Lower lobe of right lung (tissue), 2 donors: ENCODE measurements around the gene NAPB. TPM values are rescaled to one million over a fixed set of nuclear protein-coding genes. Genes with fewer than 3 reads are reported as not detected.

ENCODE experiments used
- ATAC-seq, 2 donors: fragments of 200-7000 bp; cut with Tn5 transposase; one replicate each; pipeline ENCODE4 v1.9.1; 2020 to 2022; ENCODE audit warnings: mild to moderate bottlenecking in 2 of 2, moderate library complexity in 2 of 2
- DNase-seq: peaks from one replicate; pipeline ENCODE4 v3.0.0-alpha.2; 2020
- H3K27ac ChIP-seq: fragments of 200-600 bp; one replicate; pipeline ENCODE4 v1.8.0; 2022
- H3K27me3 ChIP-seq: fragments of 200-600 bp; one replicate; pipeline ENCODE4 v1.8.0; 2022; ENCODE audit warnings: low read depth
- H3K36me3 ChIP-seq: fragments of 200-600 bp; one replicate; pipeline ENCODE4 v1.8.0; 2022; ENCODE audit warnings: mild to moderate bottlenecking
- H3K4me1 ChIP-seq: fragments of 200-600 bp; one replicate; pipeline ENCODE4 v1.8.0; 2022
- H3K4me3 ChIP-seq: fragments of 200-600 bp; one replicate; pipeline ENCODE4 v1.8.0; 2022; ENCODE audit warnings: mild to moderate bottlenecking
- H3K9me3 ChIP-seq: fragments of 200-600 bp; one replicate; pipeline ENCODE4 v1.8.0; 2022
- intact Hi-C: fragments of 100-400 bp; cut with DNase I; formaldehyde crosslinking; loops from one replicate; pipeline ENCODE4 v1.11.0; 2022
- total RNA-seq: library from RNA; stranded (reverse); fragmentation: NEBNext Ultra II Directional; extraction: Animal tissue kit (Norgen Biotek cat#: 25700); gene quantifications from one replicate; pipeline ENCODE4 v1.2.1, GENCODE V29; 2021
- TF ChIP-seq, protein P1 (sequence below): fragments of 200-600 bp; IDR thresholded peaks from one replicate; pipeline ENCODE4 v1.8.0; 2022; ENCODE audit warnings: antibody characterized with exemption, mild to moderate bottlenecking
- donor health status: DM: no; HTN: yes; CAD: no; lungs with severe emphysema.

NAPB gene
- total RNA-seq, 1 donor from 2014 or later, result 11.0 TPM

DNA sequence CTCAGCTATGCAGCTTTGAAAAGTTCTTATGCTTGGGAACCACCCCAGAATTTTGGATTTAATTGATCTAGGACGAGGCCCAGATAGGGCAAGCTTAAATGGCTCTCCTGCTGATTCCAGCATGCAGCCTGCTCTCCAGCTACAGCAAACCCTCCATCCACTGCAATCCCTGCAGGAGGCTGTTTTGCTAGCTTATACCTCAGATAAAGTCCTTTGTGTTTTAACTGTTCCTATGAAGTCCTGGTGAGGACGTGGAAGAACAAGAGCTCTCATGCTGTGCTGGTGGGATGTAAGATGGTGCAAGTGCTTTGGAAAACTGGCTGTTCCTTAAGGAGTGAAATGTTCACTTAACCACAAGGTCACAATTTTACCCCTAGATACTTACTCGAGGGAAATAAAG, 96.2 kb downstream of the NAPB start:
- TF ChIP-seq, protein P1, sequence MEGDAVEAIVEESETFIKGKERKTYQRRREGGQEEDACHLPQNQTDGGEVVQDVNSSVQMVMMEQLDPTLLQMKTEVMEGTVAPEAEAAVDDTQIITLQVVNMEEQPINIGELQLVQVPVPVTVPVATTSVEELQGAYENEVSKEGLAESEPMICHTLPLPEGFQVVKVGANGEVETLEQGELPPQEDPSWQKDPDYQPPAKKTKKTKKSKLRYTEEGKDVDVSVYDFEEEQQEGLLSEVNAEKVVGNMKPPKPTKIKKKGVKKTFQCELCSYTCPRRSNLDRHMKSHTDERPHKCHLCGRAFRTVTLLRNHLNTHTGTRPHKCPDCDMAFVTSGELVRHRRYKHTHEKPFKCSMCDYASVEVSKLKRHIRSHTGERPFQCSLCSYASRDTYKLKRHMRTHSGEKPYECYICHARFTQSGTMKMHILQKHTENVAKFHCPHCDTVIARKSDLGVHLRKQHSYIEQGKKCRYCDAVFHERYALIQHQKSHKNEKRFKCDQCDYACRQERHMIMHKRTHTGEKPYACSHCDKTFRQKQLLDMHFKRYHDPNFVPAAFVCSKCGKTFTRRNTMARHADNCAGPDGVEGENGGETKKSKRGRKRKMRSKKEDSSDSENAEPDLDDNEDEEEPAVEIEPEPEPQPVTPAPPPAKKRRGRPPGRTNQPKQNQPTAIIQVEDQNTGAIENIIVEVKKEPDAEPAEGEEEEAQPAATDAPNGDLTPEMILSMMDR, result no peak
- Histone ChIP-seq H3K9me3 (no peaks in the 10 kb centered on the region), H3K36me3 (no peaks in the 10 kb centered on the region), H3K27me3 (no peaks in the 10 kb centered on the region), H3K4me3 (no peak overlapping the region), H3K4me1 (no peaks in the 10 kb centered on the region), H3K27ac (no peak overlapping the region)
- intact Hi-C loops, result no loop called here
- ATAC-seq, result no peak
- no peak for DNase-seq

Other genes with a start within 250 kb of the NAPB start
- gene NXT1, start 70.7 kb downstream of the NAPB start, total RNA-seq, result 14.8 TPM
- gene GZF1, start 59.3 kb downstream of the NAPB start, total RNA-seq, result 14.8 TPM
- gene CSTL1, start 18.2 kb upstream of the NAPB start, total RNA-seq, result not detected
- not detected for gene CST11, start 31.4 kb upstream of the NAPB start, total RNA-seq
- not detected for gene CST8, start 69.6 kb upstream of the NAPB start, total RNA-seq
- not detected for gene CST9L, start 147.0 kb upstream of the NAPB start, total RNA-seq
- not detected for gene CST9, start 184.4 kb upstream of the NAPB start, total RNA-seq
- 727 TPM for gene CST3, start 216.5 kb upstream of the NAPB start, total RNA-seq